ENCODE measurements around the gene UBAC1.
"Not testable (repeated sequence)": the region's sequence is repeated elsewhere in the genome, so short reads cannot be mapped to it uniquely, and the experiment has no call there.

Gene UBAC1

DNA sequence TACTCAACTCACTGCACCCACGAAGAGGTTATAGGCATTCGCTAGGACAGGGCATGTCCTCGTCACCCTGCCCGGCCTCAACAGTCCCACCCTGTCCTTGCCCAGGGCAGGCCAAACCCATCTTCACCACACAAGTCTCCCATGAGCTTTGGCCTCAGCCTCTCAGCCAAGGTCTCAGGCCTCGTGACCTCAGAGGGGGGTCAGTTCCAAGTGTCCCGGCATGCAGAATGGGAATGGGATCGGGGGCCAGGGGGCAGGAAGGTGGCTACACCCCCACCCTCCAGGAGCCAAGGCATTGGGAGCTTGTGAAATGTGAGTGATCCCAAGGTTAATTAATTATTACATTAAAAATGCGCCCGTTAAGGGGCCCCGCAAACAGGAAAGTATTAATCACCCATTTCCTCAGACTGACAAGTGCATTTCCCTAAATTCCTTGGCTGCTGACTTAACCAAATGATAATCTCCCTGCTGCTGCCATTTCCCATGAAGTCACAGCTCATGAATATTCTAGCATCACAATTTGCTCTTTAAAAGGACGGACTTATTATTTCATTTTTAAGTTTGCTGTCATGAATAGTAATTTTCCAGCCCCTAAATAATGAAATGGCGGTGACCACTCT, 8.0 kb upstream of the UBAC1 start:
- H3K27ac ChIP-seq: no peak overlapping the region
- TF ChIP-seq CTCF (conservative IDR thresholded peaks at IDR 0.05) (no peak), ZFX (IDR thresholded peaks at IDR 0.05) (no peak)

- no peak overlapping the region for H3K27ac ChIP-seq
- TF ChIP-seq CTCF (conservative IDR thresholded peaks at IDR 0.05) (no peak), ZFX (IDR thresholded peaks at IDR 0.05) (no peak)
Observed at GRCh38 chr9:135968601-135969000, 7.4 kb upstream of the UBAC1 start.

GRCh38 chr9:135968083-135968476, 6.9 kb upstream of the UBAC1 start:
- H3K27ac ChIP-seq: no peak overlapping the region
- TF ChIP-seq ZFX (IDR thresholded peaks at IDR 0.05): no peak
- TF ChIP-seq CTCF (conservative IDR thresholded peaks at IDR 0.05): no peak

DNA sequence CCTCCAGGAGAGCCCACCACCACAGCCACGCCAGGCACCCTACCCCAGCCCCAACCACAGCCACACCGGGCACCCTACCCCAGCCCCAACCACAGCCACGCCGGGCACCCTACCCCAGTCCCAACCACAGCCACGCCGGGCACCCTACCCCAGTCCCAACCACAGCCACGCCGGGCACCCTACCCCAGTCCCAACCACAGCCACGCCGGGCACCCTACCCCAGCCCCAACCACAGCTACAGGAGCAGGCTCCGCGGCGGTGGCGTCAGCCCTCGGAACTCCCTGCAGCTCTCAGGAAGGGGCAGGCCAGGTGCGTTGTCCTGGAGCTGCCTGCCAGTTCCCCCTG, 5.7 kb upstream of the UBAC1 start:
- H3K27ac ChIP-seq: not testable (repeated sequence)

GRCh38 chr9:135965124-135965756, 4.1 kb upstream of the UBAC1 start:
- TF ChIP-seq ZFX (IDR thresholded peaks at IDR 0.05) (no peak), CTCF (conservative IDR thresholded peaks at IDR 0.05) (no peak)
- H3K27ac ChIP-seq: no peak overlapping the region

DNA sequence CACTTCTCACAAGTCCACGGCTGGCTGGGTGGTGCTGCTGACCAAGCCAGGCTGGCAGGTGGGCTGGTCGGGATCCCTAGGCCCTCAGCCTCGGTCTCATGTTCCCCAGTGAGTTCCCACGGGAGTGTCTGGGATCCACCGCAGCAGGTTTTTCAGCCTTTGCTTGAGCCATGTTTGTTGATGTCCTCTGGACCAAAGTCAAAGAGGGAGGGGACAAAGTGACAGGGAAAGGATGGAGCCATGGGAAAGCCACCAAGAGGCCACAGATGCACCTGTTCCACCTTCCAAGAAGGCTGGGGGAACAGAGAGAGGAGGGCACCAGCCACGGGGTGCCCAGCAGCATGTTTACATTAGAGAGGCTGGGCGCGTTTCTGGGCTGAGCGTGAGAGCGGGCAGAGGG, 2.8 kb upstream of the UBAC1 start:
- H3K27ac ChIP-seq: no peak overlapping the region

DNA sequence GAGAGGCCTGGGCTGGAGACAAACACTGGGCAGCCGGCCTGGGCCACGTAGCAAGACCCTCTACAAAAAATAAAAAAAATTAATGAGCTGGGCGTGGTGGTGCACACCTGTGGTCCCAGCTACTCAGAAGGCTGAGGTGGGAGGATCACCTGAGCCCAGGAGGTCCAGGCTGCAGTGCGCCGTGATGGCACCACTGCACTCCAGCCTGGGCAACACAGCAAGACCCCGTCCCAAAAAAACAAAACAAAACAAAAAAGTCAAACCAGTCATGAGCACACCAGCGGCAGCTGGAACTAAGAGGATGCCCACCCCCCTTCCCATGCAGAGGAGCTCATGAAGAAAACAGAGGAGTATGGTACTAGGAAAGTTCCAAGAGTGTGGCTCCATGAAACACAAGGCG, 2.2 kb upstream of the UBAC1 start:
- no peak for TF ChIP-seq CTCF (conservative IDR thresholded peaks at IDR 0.05)
- TF ChIP-seq ZFX (IDR thresholded peaks at IDR 0.05): no peak
- H3K27ac ChIP-seq: no peak overlapping the region

More for the DNA sequence above, 2.8 kb upstream of the UBAC1 start:
- no peak for TF ChIP-seq CTCF (conservative IDR thresholded peaks at IDR 0.05)
- TF ChIP-seq ZFX (IDR thresholded peaks at IDR 0.05): no peak

- TF ChIP-seq CTCF (conservative IDR thresholded peaks at IDR 0.05) (no peak), ZFX (IDR thresholded peaks at IDR 0.05) (no peak)
- no peak overlapping the region for H3K27ac ChIP-seq
Observed at GRCh38 chr9:135962696-135963307, 1.6 kb upstream of the UBAC1 start.
